ENCODE data around the gene IFIT3.

- TF ChIP-seq CTCF (IDR thresholded peaks at IDR 0.05): no peak
- no peak for TF ChIP-seq ZFX (IDR thresholded peaks at IDR 0.05; ENCODE audit: borderline replicate concordance)
Measured at GRCh38 chr10:89344156-89344555, 16.4 kb downstream of the IFIT3 start.

Data from 22Rv1 (cell line).